Peyer's patch (tissue), 4 donors: ENCODE results near the gene ELAVL1.

Experiments
- CTCF ChIP-seq, 6 experiments: fragments of 450-650 bp in 4 of 6; fragments of 200-600 bp in 2 of 6; sonication (generic) in 1 of 6; IDR thresholded peaks; one replicate each; pipeline ENCODE4 v1.5.1; 2017 to 2019; ENCODE audit warnings: antibody characterized with exemption in 6 of 6, mild to moderate bottlenecking in 3 of 6, moderate library complexity in 1 of 6
- POLR2A ChIP-seq, 2 donors: fragments of 450-650 bp; IDR thresholded peaks; one replicate each; pipeline ENCODE4 v1.5.1; 2017; ENCODE audit warnings: antibody characterized with exemption in 2 of 2, mild to moderate bottlenecking in 2 of 2, moderate library complexity in 2 of 2

GRCh38 chr19:8028951-8029491 is 23.6 kb upstream of the ELAVL1 start:
- TF ChIP-seq CTCF (IDR thresholded peaks at IDR 0.05) (no peak), POLR2A (IDR thresholded peaks at IDR 0.05) (no peak)
